A549 (cell line): ENCODE results near the gene RPTOR. TPM values are rescaled to one million over a fixed set of nuclear protein-coding genes. Genes with fewer than 3 reads are reported as not detected.
A peak's percentile ranks its signal among the peaks of the same experiment; 100 is the strongest.

Experiments
- ATAC-seq, 2 experiments: fragments of 200-7000 bp in 1 of 2; fragments of >200 bp in 1 of 2; cut with Nextera tagmentation in 1 of 2; cut with Tn5 transposase in 1 of 2; 3 replicates each; pipeline versions ENCODE4 v1.8.0 to v1.9.1; 2018 to 2020; ENCODE audit warnings: mild to moderate bottlenecking in 1 of 2, moderate library complexity in 1 of 2
- CTCF ChIA-PET: fragments of 300-600 bp; sonication (Branson Sonifier 250); formaldehyde crosslinking; extraction: SDS; loops from one replicate; lab custom pipeline; 2021; ENCODE audit warnings: antibody characterized with exemption, inconsistent platforms; lab: Yijun Ruan, JAX
- POLR2A ChIA-PET: fragments of 350-600 bp; formaldehyde crosslinking; extraction: SDS; loops from one replicate; lab custom pipeline; 2021; ENCODE audit warnings: antibody characterized with exemption, inconsistent platforms; lab: Yijun Ruan, JAX
- DNase-seq, 2 experiments: peaks; one replicate each; pipeline versions ENCODE4 v3.0.0 to v3.0.0-alpha.2; 2011 to 2016; ENCODE audit warnings: low read depth in 1 of 2, low spot score in 1 of 2
- FAIRE-seq: peaks from 2 replicates; lab custom pipeline; 2011; peaks lifted over from hg19 to GRCh38; lab: Jason Lieb, UNC
- H3K27ac ChIP-seq, 2 experiments: fragments of >200 bp; sonication (Bioruptor Twin); formaldehyde crosslinking; 3 replicates each; pipeline ENCODE4 v1.5.1; 2016 to 2017
- H3K4me1 ChIP-seq: fragments of >200 bp; sonication (Bioruptor Twin); formaldehyde crosslinking; 3 replicates; pipeline ENCODE4 v1.6.1; 2016
- H3K4me2 ChIP-seq: fragments of >200 bp; sonication (Bioruptor Twin); formaldehyde crosslinking; 3 replicates; pipeline ENCODE4 v1.6.1; 2016
- H3K4me3 ChIP-seq: fragments of >200 bp; sonication (Bioruptor Twin); formaldehyde crosslinking; 3 replicates; pipeline ENCODE4 v1.5.1; 2016
- H3K9me3 ChIP-seq: fragments of >200 bp; sonication (Bioruptor Twin); formaldehyde crosslinking; 3 replicates; pipeline ENCODE4 v1.6.1; 2016
- BHLHE40 ChIP-seq: IDR thresholded peaks from 2 replicates; pipeline ENCODE4 v1.6.1; 2012; ENCODE audit warnings: low read depth, low read length, inconsistent platforms
- CBX8 ChIP-seq: fragments of 200-600 bp; sonication (generic); IDR thresholded peaks from 2 replicates; pipeline ENCODE4 v1.6.1; 2016
- HOXA7 ChIP-seq: fragments of 250-450 bp; sonication (Bioruptor Pico); IDR thresholded peaks from 2 replicates; pipeline ENCODE4 v1.5.0; 2020; ENCODE audit warnings: mild to moderate bottlenecking, moderate library complexity
- HOXB13 ChIP-seq: fragments of 250-450 bp; sonication (Bioruptor Pico); IDR thresholded peaks from 2 replicates; pipeline ENCODE4 v1.5.0; 2020; ENCODE audit warnings: low read depth, mild to moderate bottlenecking, moderate library complexity
- MAZ ChIP-seq: fragments of 150-350 bp; IDR thresholded peaks from 2 replicates; pipeline ENCODE4 v1.6.1; 2014; ENCODE audit warnings: antibody characterized with exemption, low read depth, low read length, borderline replicate concordance
- MYC ChIP-seq: IDR thresholded peaks from 2 replicates; pipeline ENCODE4 v1.6.1; 2012; ENCODE audit warnings: mild to moderate bottlenecking, inconsistent platforms, low read length, improper control_type of control experiment, borderline replicate concordance
- NPAS2 ChIP-seq: fragments of 250-450 bp; sonication (Bioruptor Pico); IDR thresholded peaks from 2 replicates; pipeline ENCODE4 v1.8.0; 2022; ENCODE audit warnings: mild to moderate bottlenecking, moderate library complexity, borderline replicate concordance
- NR3C1 ChIP-seq: fragments of >200 bp; sonication (Bioruptor Twin); formaldehyde crosslinking; IDR thresholded peaks from 3 replicates; pipeline ENCODE4 v1.6.1; 2017
- RARB ChIP-seq: fragments of 250-450 bp; sonication (Bioruptor Pico); IDR thresholded peaks from 2 replicates; pipeline ENCODE4 v1.8.0; 2021; ENCODE audit warnings: mild to moderate bottlenecking, moderate library complexity
- RCOR1 ChIP-seq: fragments of 150-350 bp; IDR thresholded peaks from 2 replicates; pipeline ENCODE4 v1.6.1; 2014; ENCODE audit warnings: antibody characterized with exemption, low read length, low read depth
- RNF2 ChIP-seq: fragments of 200-600 bp; sonication (generic); IDR thresholded peaks from 2 replicates; pipeline ENCODE4 v1.6.1; 2016; ENCODE audit warnings: low read depth, mild to moderate bottlenecking, antibody characterized with exemption, moderate library complexity, borderline replicate concordance
- SREBF2 ChIP-seq: fragments of 450-650 bp; IDR thresholded peaks from 2 replicates; pipeline ENCODE4 v1.6.1; 2014; ENCODE audit warnings: mild to moderate bottlenecking, moderate library complexity
- TP53 ChIP-seq: fragments of 250-450 bp; sonication (Bioruptor Pico); IDR thresholded peaks from 2 replicates; pipeline ENCODE4 v1.5.0; 2021; ENCODE audit warnings: mild to moderate bottlenecking, moderate library complexity
- WGBS: methylation state at CpG from one replicate; pipeline ENCODE4 v1.1.6; 2017; ENCODE audit errors: missing lambda C conversion rate; 5-methylcytosine and 5-hydroxymethylcytosine counted together
- polyA plus RNA-seq, 4 experiments: library from polyadenylated mRNA; depleted of rRNA in 3 of 4; stranded (reverse); fragments of >200 nt; fragmentation: RNase III in 1 of 4; extraction: RNeasy Plus Mini Kit Qiagen cat#74134 plus additional on column Dnase treatment in 1 of 4; gene quantifications; 2 replicates in 3 of 4; 3 replicates in 1 of 4; pipeline ENCODE4 v1.2.3, GENCODE V29; 2011 to 2017
- TF ChIP-seq, protein P1 (sequence below): fragments of 250-450 bp; sonication (Bioruptor Pico); IDR thresholded peaks from 2 replicates; pipeline ENCODE4 v1.5.0; 2021; ENCODE audit warnings: mild to moderate bottlenecking, moderate library complexity, borderline replicate concordance
- TF ChIP-seq, protein P2 (sequence below): IDR thresholded peaks from 2 replicates; pipeline ENCODE4 v1.6.1; 2012; ENCODE audit warnings: low read depth, borderline replicate concordance
- TF ChIP-seq, protein P3 (sequence below): fragments of >200 bp; sonication (Bioruptor Twin); formaldehyde crosslinking; IDR thresholded peaks from 3 replicates; pipeline ENCODE4 v1.5.1; 2016

The RPTOR gene
- polyA plus RNA-seq, 2 of the 4 experiments (the other 2 are of a cell fraction): 10.8 to 27.1 TPM

DNA sequence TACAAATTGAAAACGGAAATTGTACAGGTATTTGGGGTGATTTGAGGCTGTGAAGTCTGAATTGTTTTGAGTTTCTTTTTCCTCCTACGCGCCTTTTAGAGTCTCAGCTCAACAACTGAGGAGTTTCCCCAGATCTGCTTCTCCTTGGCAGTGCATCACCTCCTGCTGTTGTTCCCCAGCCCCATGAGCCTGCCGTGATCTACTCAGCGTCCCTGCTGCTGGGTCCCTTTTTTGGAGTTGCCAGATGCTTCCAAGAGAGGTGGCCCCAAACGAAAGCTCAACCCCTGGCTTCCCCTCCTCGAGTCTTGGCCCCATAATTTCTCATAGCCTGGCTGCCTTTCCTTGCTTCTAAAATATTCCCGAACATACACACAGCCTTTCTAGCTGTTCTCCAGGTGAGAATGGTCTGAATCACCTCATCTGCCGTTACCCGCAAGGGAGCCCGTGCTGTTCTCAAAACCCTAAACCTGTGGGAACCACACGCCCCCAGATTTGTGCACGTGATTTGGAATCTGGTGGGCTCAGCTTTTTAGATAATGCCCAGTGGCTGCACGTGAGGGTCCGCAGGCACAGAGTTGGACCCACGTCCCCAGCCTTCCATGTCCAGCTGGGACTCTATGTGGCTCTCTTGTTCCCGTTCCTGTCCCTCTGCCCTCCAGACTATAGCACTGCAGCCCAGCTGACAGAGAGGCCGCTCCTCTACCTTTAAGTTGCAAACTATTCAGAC, 267.9 kb downstream of the RPTOR start:
- H3K4me1 ChIP-seq: 0 out of 3 replicates have a peak, but pooled peaks cover under 1% of the 10 kb centered on the region
- TF ChIP-seq RNF2 (no peak), TP53 (no peak), CBX8 (no peak), HOXB13 (CRISPR knock-in tag) (no peak), SREBF2 (no peak), NPAS2 (CRISPR knock-in tag) (no peak), RCOR1 (no peak)
- TF ChIP-seq, protein P1, sequence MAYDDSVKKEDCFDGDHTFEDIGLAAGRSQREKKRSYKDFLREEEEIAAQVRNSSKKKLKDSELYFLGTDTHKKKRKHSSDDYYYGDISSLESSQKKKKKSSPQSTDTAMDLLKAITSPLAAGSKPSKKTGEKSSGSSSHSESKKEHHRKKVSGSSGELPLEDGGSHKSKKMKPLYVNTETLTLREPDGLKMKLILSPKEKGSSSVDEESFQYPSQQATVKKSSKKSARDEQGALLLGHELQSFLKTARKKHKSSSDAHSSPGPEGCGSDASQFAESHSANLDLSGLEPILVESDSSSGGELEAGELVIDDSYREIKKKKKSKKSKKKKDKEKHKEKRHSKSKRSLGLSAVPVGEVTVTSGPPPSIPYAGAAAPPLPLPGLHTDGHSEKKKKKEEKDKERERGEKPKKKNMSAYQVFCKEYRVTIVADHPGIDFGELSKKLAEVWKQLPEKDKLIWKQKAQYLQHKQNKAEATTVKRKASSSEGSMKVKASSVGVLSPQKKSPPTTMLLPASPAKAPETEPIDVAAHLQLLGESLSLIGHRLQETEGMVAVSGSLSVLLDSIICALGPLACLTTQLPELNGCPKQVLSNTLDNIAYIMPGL: no peak
- TF ChIP-seq, all 56 proteins: peak for 0
- Histone ChIP-seq H3K9me3 (peaks cover 5% of the 10 kb centered on the region), H3K4me2 (no peak overlapping the region), H3K27ac (no peak overlapping the region), H3K4me3 (no peak overlapping the region)
- DNase-seq: no peak
- FAIRE-seq: no peak
- WGBS: 92% methylated on average over 18 of the region's 18 CpGs
- ChIA-PET POLR2A (no interaction called here), CTCF (interaction anchor here (1.0 to 1.3 kb wide), 3 partner anchors 9 to 79 kb away, joined by 3 to 5 read pairs (median 3); no protein-coding TSS in a partner anchor)
- ATAC-seq: no peak

DNA sequence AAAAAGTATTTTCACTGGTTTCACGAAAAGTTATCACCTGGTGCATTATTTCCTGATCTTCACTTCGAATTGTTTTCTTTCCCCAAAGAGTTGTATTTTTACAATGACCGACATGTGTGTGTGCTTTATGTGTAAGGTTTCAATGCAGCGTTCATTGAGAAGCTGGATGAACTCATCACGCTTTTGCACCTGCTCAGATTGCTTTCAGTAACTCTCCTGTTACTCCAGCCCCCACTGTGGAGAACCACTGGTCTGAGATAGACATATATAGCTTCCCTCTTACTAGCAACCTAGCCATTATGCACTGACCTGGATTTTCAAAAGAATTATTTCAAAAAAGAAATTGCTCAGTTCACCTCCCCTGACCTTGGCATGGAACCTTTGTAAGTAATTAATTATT, 268.7 kb downstream of the RPTOR start:
- no peak for FAIRE-seq
- H3K4me1 ChIP-seq: 0 out of 3 replicates have a peak, but pooled peaks cover 5% of the 10 kb centered on the region
- no peak for ATAC-seq
- CTCF ChIA-PET: interaction anchor here (1.1 to 1.3 kb wide), 3 partner anchors 8 to 43 kb away, joined by 3 read pairs; no protein-coding TSS in a partner anchor
- POLR2A ChIA-PET: no interaction called here
- DNase-seq: no peak
- H3K4me2 ChIP-seq: no peak overlapping the region
- WGBS: 91% methylated on average over 5 of the region's 5 CpGs
- H3K27ac ChIP-seq: no peak overlapping the region
- H3K4me3 ChIP-seq: no peak overlapping the region
- H3K9me3 ChIP-seq: no peaks in the 10 kb centered on the region
- TF ChIP-seq HOXA7 (CRISPR knock-in tag): no peak
- no peak for TF ChIP-seq MYC
- TF ChIP-seq BHLHE40: no peak
- TF ChIP-seq, protein P2, sequence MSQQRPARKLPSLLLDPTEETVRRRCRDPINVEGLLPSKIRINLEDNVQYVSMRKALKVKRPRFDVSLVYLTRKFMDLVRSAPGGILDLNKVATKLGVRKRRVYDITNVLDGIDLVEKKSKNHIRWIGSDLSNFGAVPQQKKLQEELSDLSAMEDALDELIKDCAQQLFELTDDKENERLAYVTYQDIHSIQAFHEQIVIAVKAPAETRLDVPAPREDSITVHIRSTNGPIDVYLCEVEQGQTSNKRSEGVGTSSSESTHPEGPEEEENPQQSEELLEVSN: no peak

DNA sequence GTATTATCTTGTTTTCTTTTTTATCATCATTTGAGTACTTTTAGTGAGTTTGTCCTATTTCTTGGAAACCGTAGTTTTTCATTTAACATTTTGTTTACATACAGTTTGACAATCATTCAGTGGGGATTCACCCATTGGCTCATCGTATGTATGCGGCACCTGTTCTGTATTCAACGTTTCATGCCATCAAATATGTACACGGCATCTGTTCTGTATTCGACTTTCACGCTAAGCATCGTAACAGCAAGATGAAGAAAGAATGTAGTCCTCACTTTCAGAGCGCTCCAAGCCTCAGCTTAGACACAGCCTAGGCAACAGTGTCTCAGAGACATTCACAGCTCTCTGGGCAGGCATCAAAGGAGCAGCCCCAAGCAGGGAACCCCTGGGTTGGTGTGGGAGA, 269.9 kb downstream of the RPTOR start:
- TF ChIP-seq CBX8 (no peak), BHLHE40 (no peak), MYC (no peak), RARB (no peak), MAZ (no peak), HOXA7 (CRISPR knock-in tag) (no peak), NR3C1 (no peak)
- TF ChIP-seq, protein P3, sequence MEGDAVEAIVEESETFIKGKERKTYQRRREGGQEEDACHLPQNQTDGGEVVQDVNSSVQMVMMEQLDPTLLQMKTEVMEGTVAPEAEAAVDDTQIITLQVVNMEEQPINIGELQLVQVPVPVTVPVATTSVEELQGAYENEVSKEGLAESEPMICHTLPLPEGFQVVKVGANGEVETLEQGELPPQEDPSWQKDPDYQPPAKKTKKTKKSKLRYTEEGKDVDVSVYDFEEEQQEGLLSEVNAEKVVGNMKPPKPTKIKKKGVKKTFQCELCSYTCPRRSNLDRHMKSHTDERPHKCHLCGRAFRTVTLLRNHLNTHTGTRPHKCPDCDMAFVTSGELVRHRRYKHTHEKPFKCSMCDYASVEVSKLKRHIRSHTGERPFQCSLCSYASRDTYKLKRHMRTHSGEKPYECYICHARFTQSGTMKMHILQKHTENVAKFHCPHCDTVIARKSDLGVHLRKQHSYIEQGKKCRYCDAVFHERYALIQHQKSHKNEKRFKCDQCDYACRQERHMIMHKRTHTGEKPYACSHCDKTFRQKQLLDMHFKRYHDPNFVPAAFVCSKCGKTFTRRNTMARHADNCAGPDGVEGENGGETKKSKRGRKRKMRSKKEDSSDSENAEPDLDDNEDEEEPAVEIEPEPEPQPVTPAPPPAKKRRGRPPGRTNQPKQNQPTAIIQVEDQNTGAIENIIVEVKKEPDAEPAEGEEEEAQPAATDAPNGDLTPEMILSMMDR: no peak
- 93% methylated on average over 9 of the region's 9 CpGs for WGBS
- H3K27ac ChIP-seq: no peak overlapping the region
- H3K4me1 ChIP-seq: 0 out of 3 replicates have a peak, but pooled peaks cover 5% of the 10 kb centered on the region
- DNase-seq (no peak), FAIRE-seq (peak; percentile 32), ATAC-seq (no peak)
- H3K9me3 ChIP-seq: no peaks in the 10 kb centered on the region
- no peak overlapping the region for H3K4me3 ChIP-seq
- H3K4me2 ChIP-seq: no peak overlapping the region
- ChIA-PET CTCF (interaction anchor here (1.2 to 5.2 kb wide), 3 partner anchors 13 to 41 kb away, joined by 3 to 26 read pairs (median 4); no protein-coding TSS in a partner anchor), POLR2A (no interaction called here)
